H9 (cell line): Measurements from ENCODE around the gene KCNK1. TPM values are rescaled to one million over a fixed set of nuclear protein-coding genes. Genes with fewer than 3 reads are reported as not detected.

Experiments used
- DNase-seq: peaks from one replicate; pipeline ENCODE4 v3.0.0-alpha.2; 2017
- H2AFZ ChIP-seq: one replicate; pipeline ENCODE4 v1.6.1; 2013; ENCODE audit warnings: mild to moderate bottlenecking, low read length, control low read depth, moderate library complexity
- H2AK5ac ChIP-seq: 2 replicates; pipeline ENCODE4 v1.6.1; 2013; ENCODE audit warnings: low read length, control low read depth, mixed read lengths; ENCODE audit not compliant: insufficient read length
- H2BK120ac ChIP-seq: one replicate; pipeline ENCODE4 v1.6.1; 2013; ENCODE audit warnings: low read depth, mild to moderate bottlenecking, low read length, control low read depth, inconsistent platforms; ENCODE audit not compliant: poor library complexity, severe bottlenecking
- H2BK12ac ChIP-seq: 2 replicates; pipeline ENCODE4 v1.6.1; 2013; ENCODE audit warnings: low read length, control low read depth, mixed read lengths, low read depth; ENCODE audit not compliant: insufficient read length
- H2BK15ac ChIP-seq: 2 replicates; pipeline ENCODE4 v1.6.1; 2013; ENCODE audit warnings: low read depth, low read length, control low read depth
- H2BK20ac ChIP-seq: one replicate; pipeline ENCODE4 v1.6.1; 2013; ENCODE audit warnings: low read depth, mild to moderate bottlenecking, low read length, control low read depth, inconsistent platforms; ENCODE audit not compliant: poor library complexity, severe bottlenecking
- H2BK5ac ChIP-seq: 2 replicates; pipeline ENCODE4 v1.6.1; 2013; ENCODE audit warnings: low read length, control low read depth, mixed read lengths; ENCODE audit not compliant: insufficient read length
- H3K14ac ChIP-seq: 2 replicates; pipeline ENCODE4 v1.6.1; 2013; ENCODE audit warnings: low read length, control low read depth; ENCODE audit not compliant: insufficient read depth
- H3K18ac ChIP-seq: 2 replicates; pipeline ENCODE4 v1.6.1; 2013; ENCODE audit warnings: low read depth, mild to moderate bottlenecking, mixed read lengths, low read length, control low read depth; ENCODE audit not compliant: insufficient read length
- H3K23ac ChIP-seq: 2 replicates; pipeline ENCODE4 v1.6.1; 2013; ENCODE audit warnings: low read length, control low read depth, mixed read lengths, low read depth; ENCODE audit not compliant: insufficient read length
- H3K23me2 ChIP-seq: 2 replicates; pipeline ENCODE4 v1.6.1; 2013; ENCODE audit warnings: low read depth, mild to moderate bottlenecking, mixed read lengths, low read length, control low read depth; ENCODE audit not compliant: insufficient read length, poor library complexity, severe bottlenecking
- H3K27ac ChIP-seq: 2 replicates; pipeline ENCODE4 v1.5.1; 2013; ENCODE audit warnings: low read length, control low read depth, mixed read lengths, low read depth; ENCODE audit not compliant: insufficient read length
- H3K27me3 ChIP-seq: 2 replicates; pipeline ENCODE4 v1.6.1; 2013; ENCODE audit warnings: low read length, control low read depth, inconsistent platforms; ENCODE audit not compliant: insufficient read depth
- H3K4ac ChIP-seq: 2 replicates; pipeline ENCODE4 v1.6.1; 2013; ENCODE audit warnings: low read depth, mild to moderate bottlenecking, control low read depth, inconsistent platforms, low read length, moderate library complexity
- H3K4me1 ChIP-seq: 2 replicates; pipeline ENCODE4 v1.6.1; 2013; ENCODE audit warnings: low read length, control low read depth, inconsistent platforms; ENCODE audit not compliant: insufficient read depth
- H3K4me2 ChIP-seq: 2 replicates; pipeline ENCODE4 v1.6.1; 2013; ENCODE audit warnings: low read length, control low read depth, mixed read lengths; ENCODE audit not compliant: insufficient read length, insufficient read depth
- H3K56ac ChIP-seq: 2 replicates; pipeline ENCODE4 v1.6.1; 2013; ENCODE audit warnings: low read depth, mild to moderate bottlenecking, mixed read lengths, low read length, control low read depth; ENCODE audit not compliant: insufficient read length
- H3K79me1 ChIP-seq: 2 replicates; pipeline ENCODE4 v1.6.1; 2013; ENCODE audit warnings: low read depth, mild to moderate bottlenecking, moderate library complexity, low read length, control low read depth, inconsistent platforms; ENCODE audit not compliant: insufficient read depth, poor library complexity, severe bottlenecking
- H3K79me2 ChIP-seq: 2 replicates; pipeline ENCODE4 v1.6.1; 2013; ENCODE audit warnings: low read length, control low read depth, inconsistent platforms; ENCODE audit not compliant: insufficient read depth
- H3K9ac ChIP-seq: 2 replicates; pipeline ENCODE4 v1.6.1; 2013; ENCODE audit warnings: low read length, control low read depth, mixed read lengths; ENCODE audit not compliant: insufficient read length; ENCODE audit errors: extremely low read depth
- H3K9me3 ChIP-seq: one replicate; pipeline ENCODE4 v1.6.1; 2013; ENCODE audit warnings: low read depth, low read length, inconsistent platforms; ENCODE audit not compliant: control insufficient read depth
- H3T11ph ChIP-seq: one replicate; pipeline ENCODE4 v1.6.1; 2013; ENCODE audit warnings: mild to moderate bottlenecking, low read length, control low read depth, inconsistent platforms
- H4K20me1 ChIP-seq: one replicate; pipeline ENCODE4 v1.6.1; 2013; ENCODE audit not compliant: control insufficient read depth, insufficient read length, insufficient read depth
- H4K5ac ChIP-seq: 2 replicates; pipeline ENCODE4 v1.6.1; 2013; ENCODE audit warnings: low read depth, mild to moderate bottlenecking, mixed read lengths, low read length, control low read depth; ENCODE audit not compliant: insufficient read length
- H4K8ac ChIP-seq: replicated peaks from 2 replicates; pipeline ENCODE4 v1.6.1; 2013; ENCODE audit warnings: low read length, control low read depth, mixed read lengths, low read depth; ENCODE audit not compliant: insufficient read length
- H4K91ac ChIP-seq: 2 replicates; pipeline ENCODE4 v1.6.1; 2013; ENCODE audit warnings: low read depth, mild to moderate bottlenecking, moderate library complexity, mixed read lengths, low read length, control low read depth; ENCODE audit not compliant: insufficient read length
- H3K27ac Mint-ChIP-seq, 3 experiments: 2 replicates in 2 of 3; 3 replicates in 1 of 3; pipeline ENCODE4 v1.8.0; 2020 to 2021; ENCODE audit warnings: mixed read lengths in 3 of 3, mild to moderate bottlenecking in 1 of 3, moderate library complexity in 1 of 3
- H3K27me3 Mint-ChIP-seq: 2 replicates; pipeline ENCODE4 v1.8.0; 2021; ENCODE audit warnings: low read depth, mild to moderate bottlenecking, moderate library complexity, mixed read lengths
- H3K36me3 Mint-ChIP-seq, 3 experiments: 2 replicates in 2 of 3; 3 replicates in 1 of 3; pipeline ENCODE4 v1.8.0; 2020 to 2021; ENCODE audit warnings: low read depth in 3 of 3, mixed read lengths in 3 of 3; ENCODE audit not compliant: insufficient read depth in 1 of 3
- H3K4me1 Mint-ChIP-seq, 2 experiments: 2 replicates each; pipeline ENCODE4 v1.8.0; 2020; ENCODE audit warnings: mixed read lengths in 2 of 2
- H3K4me3 Mint-ChIP-seq, 2 experiments: 2 replicates in 1 of 2; 3 replicates in 1 of 2; pipeline ENCODE4 v1.8.0; 2020 to 2021; ENCODE audit warnings: mild to moderate bottlenecking in 2 of 2, mixed read lengths in 2 of 2, moderate library complexity in 1 of 2
- H3K9me3 Mint-ChIP-seq, 2 experiments: 2 replicates in 1 of 2; 3 replicates in 1 of 2; pipeline ENCODE4 v1.8.0; 2020; ENCODE audit warnings: mild to moderate bottlenecking in 2 of 2, mixed read lengths in 2 of 2, moderate library complexity in 1 of 2
- WGBS: extraction: QIAGEN DNeasy Blood & Tissue Kit; methylation state at CpG from one replicate; pipeline ENCODE4 v1.1.7; 2013; ENCODE audit warnings: missing lambda C conversion rate, low lambda C conversion rate, mixed read lengths; ENCODE audit not compliant: insufficient read length; ENCODE audit errors: extremely low coverage; 5-methylcytosine and 5-hydroxymethylcytosine counted together
- total RNA-seq: library from RNA; stranded (reverse); gene quantifications from 2 replicates; pipeline ENCODE4 v1.2.1, GENCODE V29; 2021
- TF ChIP-seq, protein P1 (sequence below): fragments of 200-600 bp; sonication (generic); conservative IDR thresholded peaks from 3 replicates; pipeline ENCODE4 v1.8.0; 2021; ENCODE audit warnings: antibody characterized with exemption, mild to moderate bottlenecking

The KCNK1 gene
- total RNA-seq, 1 experiment from 2014 or later = 9.9 TPM

DNA sequence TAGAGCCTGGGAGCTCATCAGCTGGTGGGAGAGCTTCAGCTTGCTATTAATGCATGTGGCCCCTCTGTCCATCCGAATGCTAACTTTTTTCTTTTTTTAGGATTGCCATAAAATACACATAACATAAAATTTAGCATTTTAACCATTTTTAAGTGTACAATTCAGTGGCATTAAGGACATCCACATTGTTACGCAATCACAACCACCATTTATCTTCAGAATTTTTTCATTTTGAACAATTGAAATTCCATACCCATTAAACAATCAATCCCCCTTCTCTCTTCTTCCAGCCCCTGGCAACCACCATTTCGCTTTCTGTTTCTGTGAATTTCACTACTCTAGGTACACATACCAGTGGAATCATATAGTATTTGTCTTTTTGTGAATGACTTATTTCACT lies 4.9 kb upstream of the KCNK1 start:
- Histone ChIP-seq H3K79me2 (no peaks in the 10 kb centered on the region), H2BK12ac (no peak overlapping the region), H3K9ac (no peak overlapping the region), H4K5ac (no peak overlapping the region), H3K4ac (no peak overlapping the region), H2BK120ac (no peak overlapping the region), H3K27me3 (peaks cover 3% of the 10 kb centered on the region; the same call in 1 of the 2 replicates), H4K8ac (no peak overlapping the region), H3T11ph (no peak overlapping the region), H2AFZ (no peak overlapping the region), H3K4me1 (no peaks in the 10 kb centered on the region), H2BK15ac (no peak overlapping the region), H3K9me3 (no peaks in the 10 kb centered on the region), H3K18ac (no peak overlapping the region), H4K91ac (no peak overlapping the region), H2AK5ac (no peak overlapping the region), H3K23me2 (peaks cover 5% of the 10 kb centered on the region), H3K14ac (no peak overlapping the region), H3K4me2 (no peak overlapping the region), H4K20me1 (no peaks in the 10 kb centered on the region), H3K27ac (no peak overlapping the region), H2BK20ac (no peak overlapping the region), H3K23ac (no peak overlapping the region), H3K79me1 (no peaks in the 10 kb centered on the region), H2BK5ac (no peak overlapping the region), H3K56ac (no peak overlapping the region)
- peaks cover 16 to 22% of the 10 kb centered on the region in 2 experiments for H3K4me1 Mint-ChIP-seq
- no peaks in the 10 kb centered on the region; a peak in 1 of 5 replicates for H3K9me3 Mint-ChIP-seq
- H3K36me3 Mint-ChIP-seq = no peaks in the 10 kb centered on the region; a peak in 1 of 7 replicates
- peaks cover 43% of the 10 kb centered on the region for H3K27me3 Mint-ChIP-seq
- no peak overlapping the region for H3K27ac Mint-ChIP-seq
- H3K4me3 Mint-ChIP-seq = no peak overlapping the region
- WGBS = no CpG with 5 or more reads among the region's 3 CpGs
- TF ChIP-seq, protein P1, sequence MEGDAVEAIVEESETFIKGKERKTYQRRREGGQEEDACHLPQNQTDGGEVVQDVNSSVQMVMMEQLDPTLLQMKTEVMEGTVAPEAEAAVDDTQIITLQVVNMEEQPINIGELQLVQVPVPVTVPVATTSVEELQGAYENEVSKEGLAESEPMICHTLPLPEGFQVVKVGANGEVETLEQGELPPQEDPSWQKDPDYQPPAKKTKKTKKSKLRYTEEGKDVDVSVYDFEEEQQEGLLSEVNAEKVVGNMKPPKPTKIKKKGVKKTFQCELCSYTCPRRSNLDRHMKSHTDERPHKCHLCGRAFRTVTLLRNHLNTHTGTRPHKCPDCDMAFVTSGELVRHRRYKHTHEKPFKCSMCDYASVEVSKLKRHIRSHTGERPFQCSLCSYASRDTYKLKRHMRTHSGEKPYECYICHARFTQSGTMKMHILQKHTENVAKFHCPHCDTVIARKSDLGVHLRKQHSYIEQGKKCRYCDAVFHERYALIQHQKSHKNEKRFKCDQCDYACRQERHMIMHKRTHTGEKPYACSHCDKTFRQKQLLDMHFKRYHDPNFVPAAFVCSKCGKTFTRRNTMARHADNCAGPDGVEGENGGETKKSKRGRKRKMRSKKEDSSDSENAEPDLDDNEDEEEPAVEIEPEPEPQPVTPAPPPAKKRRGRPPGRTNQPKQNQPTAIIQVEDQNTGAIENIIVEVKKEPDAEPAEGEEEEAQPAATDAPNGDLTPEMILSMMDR = no peak
- DNase-seq = no peak
